ENCODE measurements around the gene TPRX2. TPM values are rescaled to one million over a fixed set of nuclear protein-coding genes. Genes with fewer than 3 reads are reported as not detected.
"Not testable (repeated sequence)": the region's sequence is repeated elsewhere in the genome, so short reads cannot be mapped to it uniquely, and the experiment has no call there.

TPRX2 gene
- total RNA-seq, 1 experiment from 2014 or later: not detected

- POLR2A ChIA-PET (ENCODE audit: low non-redundant PET): no interaction called here
- Histone ChIP-seq H3K36me3 (ENCODE audit: insufficient read depth, low read length, poor library complexity, severe bottlenecking) (no peaks in the 10 kb centered on the region), H3K4me3 (ENCODE audit: low read depth, low read length, poor library complexity, severe bottlenecking) (no peak overlapping the region), H3K4me1 (ENCODE audit: insufficient read depth, low read length, poor library complexity, severe bottlenecking) (peaks cover 4% of the 10 kb centered on the region), H3K9me3 (ENCODE audit: low read depth, low read length, poor library complexity, severe bottlenecking) (no peaks in the 10 kb centered on the region), H3K27me3 (replicated peaks; ENCODE audit: insufficient read depth, low read depth, low read length, poor library complexity) (no peaks in the 10 kb centered on the region), H3K27ac (ENCODE audit: low read depth, low read length, poor library complexity, severe bottlenecking) (no peak overlapping the region)
- DNase-seq (ENCODE audit: low spot score): no peak
- intact Hi-C loops (cut with micrococcal nuclease; ENCODE audit: unreplicated experiment): no loop called here
- BruUV-seq (replicated peaks): no TSS peak
- TF ChIP-seq EZH2 (IDR thresholded peaks at IDR 0.05; ENCODE audit: borderline replicate concordance, low read depth, low read length, poor library complexity, severe bottlenecking): no peak
- TF ChIP-seq, protein P1, sequence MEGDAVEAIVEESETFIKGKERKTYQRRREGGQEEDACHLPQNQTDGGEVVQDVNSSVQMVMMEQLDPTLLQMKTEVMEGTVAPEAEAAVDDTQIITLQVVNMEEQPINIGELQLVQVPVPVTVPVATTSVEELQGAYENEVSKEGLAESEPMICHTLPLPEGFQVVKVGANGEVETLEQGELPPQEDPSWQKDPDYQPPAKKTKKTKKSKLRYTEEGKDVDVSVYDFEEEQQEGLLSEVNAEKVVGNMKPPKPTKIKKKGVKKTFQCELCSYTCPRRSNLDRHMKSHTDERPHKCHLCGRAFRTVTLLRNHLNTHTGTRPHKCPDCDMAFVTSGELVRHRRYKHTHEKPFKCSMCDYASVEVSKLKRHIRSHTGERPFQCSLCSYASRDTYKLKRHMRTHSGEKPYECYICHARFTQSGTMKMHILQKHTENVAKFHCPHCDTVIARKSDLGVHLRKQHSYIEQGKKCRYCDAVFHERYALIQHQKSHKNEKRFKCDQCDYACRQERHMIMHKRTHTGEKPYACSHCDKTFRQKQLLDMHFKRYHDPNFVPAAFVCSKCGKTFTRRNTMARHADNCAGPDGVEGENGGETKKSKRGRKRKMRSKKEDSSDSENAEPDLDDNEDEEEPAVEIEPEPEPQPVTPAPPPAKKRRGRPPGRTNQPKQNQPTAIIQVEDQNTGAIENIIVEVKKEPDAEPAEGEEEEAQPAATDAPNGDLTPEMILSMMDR (conservative IDR thresholded peaks at IDR 0.05; ENCODE audit: low read depth, low read length): no peak
- CTCF ChIA-PET: interaction anchor here (1.3 kb wide), 1 partner anchor 16 kb away, joined by 4 read pairs; no protein-coding TSS in a partner anchor
Observed at GRCh38 chr19:47853003-47853402, 6.0 kb upstream of the TPRX2 start.

DNA sequence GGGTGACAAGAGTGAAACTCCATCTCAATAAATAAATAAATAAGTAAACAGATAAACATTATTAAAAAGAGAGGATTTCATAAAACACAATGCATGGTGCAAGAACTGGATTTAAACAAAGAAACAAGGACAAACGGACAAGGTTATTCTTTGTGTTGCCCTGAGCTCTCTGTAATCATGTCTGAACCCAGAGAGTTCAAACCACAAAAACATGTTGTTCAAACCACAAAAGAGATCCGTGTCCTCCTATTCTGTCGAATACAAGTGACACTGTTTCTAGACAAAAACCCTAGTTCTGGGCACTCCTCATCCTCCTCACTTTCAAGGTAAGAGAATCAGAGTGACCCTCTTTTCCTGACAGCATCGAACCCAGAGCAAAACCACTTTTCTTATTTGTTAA is 4.6 kb upstream of the TPRX2 start:
- H3K4me1 ChIP-seq (ENCODE audit: insufficient read depth, low read length, poor library complexity, severe bottlenecking): no peaks in the 10 kb centered on the region
- CTCF ChIA-PET: no interaction called here
- no peaks in the 10 kb centered on the region for H3K36me3 ChIP-seq (ENCODE audit: insufficient read depth, low read length, poor library complexity, severe bottlenecking)
- no peaks in the 10 kb centered on the region for H3K27me3 ChIP-seq (replicated peaks; ENCODE audit: insufficient read depth, low read depth, low read length, poor library complexity)
- H3K27ac ChIP-seq (ENCODE audit: low read depth, low read length, poor library complexity, severe bottlenecking): no peak overlapping the region
- BruUV-seq (replicated peaks): no TSS peak
- POLR2A ChIA-PET (ENCODE audit: low non-redundant PET): no interaction called here
- H3K9me3 ChIP-seq (ENCODE audit: low read depth, low read length, poor library complexity, severe bottlenecking): no peaks in the 10 kb centered on the region
- DNase-seq (ENCODE audit: low spot score): no peak
- H3K4me3 ChIP-seq (ENCODE audit: low read depth, low read length, poor library complexity, severe bottlenecking): no peak overlapping the region
- intact Hi-C loops (cut with micrococcal nuclease; ENCODE audit: unreplicated experiment): no loop called here
- TF ChIP-seq EZH2 (IDR thresholded peaks at IDR 0.05; ENCODE audit: borderline replicate concordance, low read depth, low read length, poor library complexity, severe bottlenecking): no peak
- TF ChIP-seq, protein P1 (conservative IDR thresholded peaks at IDR 0.05; ENCODE audit: low read depth, low read length): no peak

- H3K27ac ChIP-seq (ENCODE audit: low read depth, low read length, poor library complexity, severe bottlenecking); POLR2A ChIA-PET (ENCODE audit: low non-redundant PET); H3K36me3 ChIP-seq (ENCODE audit: insufficient read depth, low read length, poor library complexity, severe bottlenecking); DNase-seq (ENCODE audit: low spot score); BruUV-seq (replicated peaks); CTCF ChIA-PET; H3K27me3 ChIP-seq (replicated peaks; ENCODE audit: insufficient read depth, low read depth, low read length, poor library complexity); H3K4me3 ChIP-seq (ENCODE audit: low read depth, low read length, poor library complexity, severe bottlenecking); intact Hi-C loops (cut with micrococcal nuclease; ENCODE audit: unreplicated experiment); H3K4me1 ChIP-seq (ENCODE audit: insufficient read depth, low read length, poor library complexity, severe bottlenecking); H3K9me3 ChIP-seq (ENCODE audit: low read depth, low read length, poor library complexity, severe bottlenecking): not testable (repeated sequence)
Observed at GRCh38 chr19:47858231-47858630, 804 bp upstream of the TPRX2 start.

DNA sequence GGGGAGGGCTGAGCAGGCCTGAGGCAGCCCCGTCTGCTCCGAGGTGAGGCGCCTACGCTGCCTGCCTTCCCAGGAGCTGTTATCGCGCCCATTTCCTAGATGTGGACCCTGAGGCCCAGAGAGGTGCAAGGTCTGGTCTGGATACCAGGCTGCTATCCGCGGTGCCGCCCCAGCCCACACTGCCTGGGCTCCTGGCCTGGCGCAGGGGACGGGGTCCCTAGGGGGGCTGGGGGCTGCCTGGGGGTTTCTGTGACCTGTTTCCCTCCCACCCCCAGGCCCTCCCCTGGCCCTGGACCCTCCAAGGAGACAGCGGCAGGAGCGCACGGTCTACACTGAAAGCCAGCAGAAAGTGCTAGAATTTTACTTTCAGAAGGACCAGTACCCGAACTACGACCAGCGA is 803 bp downstream of the TPRX2 start:
- H3K27ac ChIP-seq (ENCODE audit: low read depth, low read length, poor library complexity, severe bottlenecking); H3K9me3 ChIP-seq (ENCODE audit: low read depth, low read length, poor library complexity, severe bottlenecking); H3K4me3 ChIP-seq (ENCODE audit: low read depth, low read length, poor library complexity, severe bottlenecking); H3K4me1 ChIP-seq (ENCODE audit: insufficient read depth, low read length, poor library complexity, severe bottlenecking); CTCF ChIA-PET; POLR2A ChIA-PET (ENCODE audit: low non-redundant PET); H3K27me3 ChIP-seq (replicated peaks; ENCODE audit: insufficient read depth, low read depth, low read length, poor library complexity); BruUV-seq (replicated peaks); H3K36me3 ChIP-seq (ENCODE audit: insufficient read depth, low read length, poor library complexity, severe bottlenecking); DNase-seq (ENCODE audit: low spot score); intact Hi-C loops (cut with micrococcal nuclease; ENCODE audit: unreplicated experiment): not testable (repeated sequence)
